ENCODE data around the gene PCK1. TPM values are rescaled to one million over a fixed set of nuclear protein-coding genes. Genes with fewer than 3 reads are reported as not detected.

Gene PCK1
- total and polyA plus RNA-seq, 2 of the 8 experiments (the other 6 are each of a cell fraction or from before 2014, with no cell fraction given) = not detected

GRCh38 chr20:57613481-57613921 is 52.6 kb downstream of the PCK1 start:
- no peak overlapping the region for H4K8ac ChIP-seq (ENCODE audit: extremely low read depth, insufficient read depth, low read length)
- no peak overlapping the region for H4K5ac ChIP-seq (ENCODE audit: insufficient read length, low read depth, low read length)
- no peak overlapping the region for H3K23ac ChIP-seq (ENCODE audit: insufficient read length)
- peaks cover 0 to 1% (median 0%) of the 10 kb centered on the region in 4 experiments; a peak in 1 of 7 replicates for H3K4me1 ChIP-seq (replicated peaks in 1 of 4; ENCODE audit: control insufficient read depth in 3 of 4, insufficient read depth in 4 of 4, low read length in 3 of 4)
- DNase-seq (ENCODE audit: low read depth in 1 of 2, low spot score in 2 of 2) (no peak), FAIRE-seq (no peak)
- no peaks in the 10 kb centered on the region for H3K27me3 ChIP-seq (replicated peaks in 1 of 4; ENCODE audit: control insufficient read depth in 3 of 4, extremely low read depth in 1 of 4, insufficient read depth in 3 of 4, low read length in 3 of 4)
- no peak overlapping the region for H3K9ac ChIP-seq (replicated peaks in 1 of 4; ENCODE audit: extremely low read depth in 1 of 4, low read depth in 3 of 4, low read length in 3 of 4)
- H3K79me1 ChIP-seq (ENCODE audit: low read depth, low read length) = no peaks in the 10 kb centered on the region
- TF ChIP-seq ZNF274 (IDR thresholded peaks at IDR 0.05; ENCODE audit: borderline replicate concordance, extremely low read depth, low read length) (no peak), RNF2 (IDR thresholded peaks at IDR 0.05; ENCODE audit: borderline replicate concordance, low read depth, low read length, missing control alignments, poor library complexity, severe bottlenecking) (no peak), HDAC2 (IDR thresholded peaks at IDR 0.05; ENCODE audit: borderline replicate concordance in 1 of 2, low read depth in 2 of 2, low read length in 2 of 2) (no peak), RBBP5 (IDR thresholded peaks at IDR 0.05; ENCODE audit: borderline replicate concordance, low read depth, low read length) (no peak)
- no peak overlapping the region for H2BK20ac ChIP-seq (ENCODE audit: low read length)
- no peak overlapping the region for H4K91ac ChIP-seq (replicated peaks; ENCODE audit: insufficient read length, low read length)
- no peaks in the 10 kb centered on the region for H3K36me3 ChIP-seq (ENCODE audit: control insufficient read depth in 2 of 4, insufficient read depth in 4 of 4, low read length in 3 of 4)
- 91% methylated on average over 12 of the region's 12 CpGs; no CpG with 5 or more reads in 1 of the 2 experiments for WGBS, 2 experiments (ENCODE audit: extremely low coverage in 1 of 2, insufficient coverage in 1 of 2, insufficient read length in 1 of 2, insufficient replicate concordance in 2 of 2, low coverage in 1 of 2, low lambda C conversion rate in 2 of 2, missing lambda C conversion rate in 1 of 2)
- H3K14ac ChIP-seq (ENCODE audit: insufficient read length) = no peak overlapping the region
- H3K79me2 ChIP-seq (ENCODE audit: control insufficient read depth in 1 of 2, insufficient read depth in 2 of 2, low read length in 2 of 2) = no peaks in the 10 kb centered on the region
- H2BK15ac ChIP-seq (ENCODE audit: low read length) = no peak overlapping the region
- H2AK5ac ChIP-seq (ENCODE audit: low read depth, low read length) = no peak overlapping the region
- H3K9me3 ChIP-seq (ENCODE audit: insufficient read depth in 2 of 2, low read depth in 1 of 2, low read length in 1 of 2) = no peaks in the 10 kb centered on the region
- no peak overlapping the region for H3K4ac ChIP-seq (replicated peaks; ENCODE audit: insufficient read length, low read depth, low read length)
- no peak overlapping the region for H3K56ac ChIP-seq (replicated peaks; ENCODE audit: insufficient read length, low read depth, low read length)
- H2BK5ac ChIP-seq (ENCODE audit: low read depth, low read length) = no peak overlapping the region
- no peak overlapping the region for H2BK12ac ChIP-seq (ENCODE audit: low read depth, low read length)
- H3K18ac ChIP-seq (ENCODE audit: extremely low read depth, low read length) = no peak overlapping the region
- no peaks in the 10 kb centered on the region for H4K20me1 ChIP-seq (replicated peaks in 1 of 2; ENCODE audit: control insufficient read depth in 1 of 2, insufficient read depth in 2 of 2, low read length in 2 of 2)
- no peak overlapping the region for H3K4me2 ChIP-seq (ENCODE audit: insufficient read depth in 1 of 2, low read depth in 2 of 2, low read length in 2 of 2)
- no peak overlapping the region for H2BK120ac ChIP-seq (replicated peaks; ENCODE audit: low read depth, low read length)
- no peak overlapping the region for H3K4me3 ChIP-seq (ENCODE audit: extremely low read depth in 1 of 4, insufficient read depth in 2 of 4, low read depth in 3 of 4, low read length in 4 of 4)
- H3K23me2 ChIP-seq (ENCODE audit: low read depth, low read length) = no peaks in the 10 kb centered on the region
- H3K27ac ChIP-seq (ENCODE audit: low read depth, low read length) = no peak overlapping the region
- ChIA-PET CTCF (ENCODE audit: partially characterized antibody) (interaction anchor here (0.8 to 1.7 kb wide), 4 partner anchors 9 to 579 kb away, joined by 3 to 5 read pairs (median 4); no protein-coding TSS in a partner anchor), POLR2A (ENCODE audit: partially characterized antibody) (no interaction called here)
- no peak overlapping the region for H2AFZ ChIP-seq (ENCODE audit: low read length)

Measured in H1 (cell line).